Osteocyte (in vitro differentiated cells): ENCODE data around the gene TBC1D1. TPM values are rescaled to one million over a fixed set of nuclear protein-coding genes. Genes with fewer than 3 reads are reported as not detected.

ENCODE experiments used
- DNase-seq: peaks from one replicate; pipeline ENCODE4 v3.0.0; 2021; ENCODE audit warnings: mixed read lengths; ENCODE audit not compliant: unreplicated experiment; ENCODE audit errors: extremely low spot score
- H3K27ac Mint-ChIP-seq: one replicate; pipeline ENCODE4 v1.8.0; 2021; ENCODE audit warnings: mild to moderate bottlenecking, mixed read lengths; ENCODE audit not compliant: unreplicated experiment
- H3K27me3 Mint-ChIP-seq: one replicate; pipeline ENCODE4 v1.8.0; 2021; ENCODE audit warnings: mixed read lengths; ENCODE audit not compliant: unreplicated experiment
- H3K36me3 Mint-ChIP-seq: one replicate; pipeline ENCODE4 v1.8.0; 2021; ENCODE audit warnings: mixed read lengths; ENCODE audit not compliant: unreplicated experiment
- H3K4me1 Mint-ChIP-seq: one replicate; pipeline ENCODE4 v1.8.0; 2021; ENCODE audit warnings: mixed read lengths; ENCODE audit not compliant: unreplicated experiment
- H3K4me3 Mint-ChIP-seq: one replicate; pipeline ENCODE4 v1.8.0; 2021; ENCODE audit warnings: mild to moderate bottlenecking, moderate library complexity, mixed read lengths; ENCODE audit not compliant: unreplicated experiment
- H3K9me3 Mint-ChIP-seq: one replicate; pipeline ENCODE4 v1.8.0; 2021; ENCODE audit warnings: mixed read lengths; ENCODE audit not compliant: unreplicated experiment
- total RNA-seq: library from RNA; stranded (reverse); gene quantifications from 2 replicates; pipeline ENCODE4 v1.2.1, GENCODE V29; 2021
- TF ChIP-seq, protein P1 (sequence below): fragments of 200-600 bp; sonication (generic); IDR thresholded peaks from 2 replicates; pipeline ENCODE4 v1.5.0; 2021; ENCODE audit warnings: antibody characterized with exemption, mild to moderate bottlenecking, moderate library complexity

TBC1D1 gene
- total RNA-seq, 1 donor from 2014 or later: 46.2 TPM

- TF ChIP-seq, protein P1, sequence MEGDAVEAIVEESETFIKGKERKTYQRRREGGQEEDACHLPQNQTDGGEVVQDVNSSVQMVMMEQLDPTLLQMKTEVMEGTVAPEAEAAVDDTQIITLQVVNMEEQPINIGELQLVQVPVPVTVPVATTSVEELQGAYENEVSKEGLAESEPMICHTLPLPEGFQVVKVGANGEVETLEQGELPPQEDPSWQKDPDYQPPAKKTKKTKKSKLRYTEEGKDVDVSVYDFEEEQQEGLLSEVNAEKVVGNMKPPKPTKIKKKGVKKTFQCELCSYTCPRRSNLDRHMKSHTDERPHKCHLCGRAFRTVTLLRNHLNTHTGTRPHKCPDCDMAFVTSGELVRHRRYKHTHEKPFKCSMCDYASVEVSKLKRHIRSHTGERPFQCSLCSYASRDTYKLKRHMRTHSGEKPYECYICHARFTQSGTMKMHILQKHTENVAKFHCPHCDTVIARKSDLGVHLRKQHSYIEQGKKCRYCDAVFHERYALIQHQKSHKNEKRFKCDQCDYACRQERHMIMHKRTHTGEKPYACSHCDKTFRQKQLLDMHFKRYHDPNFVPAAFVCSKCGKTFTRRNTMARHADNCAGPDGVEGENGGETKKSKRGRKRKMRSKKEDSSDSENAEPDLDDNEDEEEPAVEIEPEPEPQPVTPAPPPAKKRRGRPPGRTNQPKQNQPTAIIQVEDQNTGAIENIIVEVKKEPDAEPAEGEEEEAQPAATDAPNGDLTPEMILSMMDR: no peak
- Mint-ChIP-seq H3K27ac (no peak overlapping the region), H3K9me3 (peaks cover 8% of the 10 kb centered on the region), H3K4me3 (no peak overlapping the region), H3K36me3 (no peaks in the 10 kb centered on the region), H3K27me3 (peaks cover 5% of the 10 kb centered on the region), H3K4me1 (peaks cover 24% of the 10 kb centered on the region)
- no peak for DNase-seq
Measured at GRCh38 chr4:38164346-38164745, 273.5 kb downstream of the TBC1D1 start.

DNA sequence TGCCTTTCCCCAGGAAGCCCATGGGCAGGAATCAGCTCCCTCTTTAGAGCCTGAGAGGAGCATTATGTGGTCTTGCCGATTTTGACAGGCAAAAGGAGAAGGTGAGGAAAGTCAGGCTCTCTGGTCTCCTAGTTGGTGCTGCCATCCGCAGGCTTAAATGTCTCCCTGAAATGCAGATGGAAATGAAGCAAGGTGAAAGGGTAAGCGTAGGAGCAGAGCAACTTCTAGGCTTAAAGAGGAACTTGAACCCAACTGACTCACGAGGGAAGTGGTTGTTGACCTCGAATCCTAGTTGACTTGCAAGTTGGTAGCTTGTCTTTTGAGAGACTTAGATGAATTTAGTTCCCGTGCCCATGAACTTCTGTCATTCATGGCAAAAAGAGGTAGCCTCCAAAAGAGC is 275.2 kb downstream of the TBC1D1 start:
- H3K9me3 Mint-ChIP-seq: peaks cover 8% of the 10 kb centered on the region
- TF ChIP-seq, protein P1: no peak
- DNase-seq: no peak

DNA sequence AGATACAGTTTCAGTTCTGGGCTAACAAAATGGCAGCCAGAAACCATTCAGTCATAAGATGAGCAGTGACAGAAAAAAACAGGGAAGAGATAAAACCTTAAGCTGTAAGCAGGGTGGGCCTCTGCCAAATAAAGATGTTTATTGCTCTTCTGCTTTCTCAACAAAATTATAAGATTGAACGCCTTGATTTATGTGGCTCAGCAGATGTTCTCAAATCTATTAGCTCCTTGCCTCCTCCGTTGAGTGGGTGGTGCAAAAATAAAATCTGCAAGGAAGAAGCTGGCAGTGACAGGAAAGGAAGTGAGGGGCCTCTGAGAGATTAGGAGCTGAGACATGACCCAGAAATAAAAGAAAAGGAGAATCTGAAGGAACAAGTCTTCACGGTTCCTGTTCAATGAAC is 275.9 kb downstream of the TBC1D1 start:
- no peak for DNase-seq
- H3K9me3 Mint-ChIP-seq: peaks cover 8% of the 10 kb centered on the region
- H3K36me3 Mint-ChIP-seq: no peaks in the 10 kb centered on the region
- no peak overlapping the region for H3K27ac Mint-ChIP-seq
- H3K4me3 Mint-ChIP-seq: no peak overlapping the region
- TF ChIP-seq, protein P1: no peak
- H3K27me3 Mint-ChIP-seq: peaks cover 5% of the 10 kb centered on the region
- peaks cover 11% of the 10 kb centered on the region for H3K4me1 Mint-ChIP-seq

More for the DNA sequence above, 275.2 kb downstream of the TBC1D1 start:
- Mint-ChIP-seq H3K36me3 (no peaks in the 10 kb centered on the region), H3K27me3 (peaks cover 5% of the 10 kb centered on the region), H3K4me1 (peaks cover 16% of the 10 kb centered on the region), H3K27ac (no peak overlapping the region), H3K4me3 (no peak overlapping the region)

DNA sequence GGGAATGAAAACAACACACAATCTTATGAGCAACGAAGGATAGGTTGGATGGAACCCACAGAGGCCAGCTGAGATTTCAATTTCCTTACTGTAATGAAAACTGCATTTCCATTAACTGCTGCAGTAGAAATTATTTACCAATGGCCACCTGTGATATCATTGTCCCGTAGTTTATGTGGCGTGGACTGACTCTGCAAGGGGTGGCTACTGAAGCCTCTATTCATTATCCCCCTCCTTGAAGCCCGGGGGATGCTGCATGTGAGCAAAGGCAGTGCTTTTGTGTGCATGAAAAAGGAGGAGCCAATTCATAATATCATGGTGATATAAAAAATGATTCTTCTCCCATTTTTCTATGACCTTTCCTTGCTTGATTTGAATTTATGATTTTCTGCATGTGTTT is 277.1 kb downstream of the TBC1D1 start:
- Mint-ChIP-seq H3K4me1 (no peaks in the 10 kb centered on the region), H3K4me3 (no peak overlapping the region), H3K27me3 (peaks cover 5% of the 10 kb centered on the region), H3K36me3 (no peaks in the 10 kb centered on the region), H3K27ac (no peak overlapping the region), H3K9me3 (peaks cover 8% of the 10 kb centered on the region)
- DNase-seq: no peak
- TF ChIP-seq, protein P1: no peak

DNA sequence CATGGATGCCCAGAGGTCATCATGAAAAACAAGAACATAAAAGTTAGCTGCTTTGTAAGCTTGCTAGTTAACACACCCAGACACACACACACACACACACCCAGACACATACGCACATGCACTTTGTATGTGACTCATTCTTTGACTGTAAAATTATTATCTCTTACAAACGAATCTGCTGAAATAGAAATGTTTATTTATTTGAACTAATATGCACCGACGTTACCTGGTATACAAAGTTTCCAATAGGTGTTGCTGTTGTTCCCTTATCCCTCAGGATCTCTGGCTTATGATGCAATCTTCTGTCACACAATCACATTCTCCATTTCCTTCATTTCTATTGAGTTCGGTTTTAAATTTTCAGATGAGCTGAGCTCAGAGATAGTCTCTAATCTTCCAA is 278.6 kb downstream of the TBC1D1 start:
- TF ChIP-seq, protein P1: no peak
- Mint-ChIP-seq H3K27ac (no peak overlapping the region), H3K4me3 (no peak overlapping the region), H3K4me1 (no peaks in the 10 kb centered on the region), H3K36me3 (no peaks in the 10 kb centered on the region), H3K9me3 (no peaks in the 10 kb centered on the region), H3K27me3 (peaks cover 5% of the 10 kb centered on the region)
- DNase-seq: no peak
